GM12878 (cell line): ENCODE results near the gene RNU2-63P. TPM values are rescaled to one million over a fixed set of nuclear protein-coding genes. Genes with fewer than 3 reads are reported as not detected.

ENCODE experiments used
- ATAC-seq: fragments of 200-7000 bp; cut with Tn5 transposase; 3 replicates; pipeline ENCODE4 v1.9.1; 2020; ENCODE audit warnings: mild to moderate bottlenecking, moderate library complexity
- BruUV-seq: library from RNA; stranded (reverse); fragments of 400-500 nt; replicated peaks from 2 replicates; lab custom pipeline; 2021; lab: Mats Ljungman, UMichigan
- CTCF ChIA-PET: fragments of 300-600 bp; sonication (Branson Sonifier 250); formaldehyde crosslinking; extraction: SDS; loops from one replicate; lab custom pipeline; 2021; ENCODE audit warnings: inconsistent platforms; lab: Yijun Ruan, JAX
- POLR2A ChIA-PET: fragments of 350-600 bp; formaldehyde crosslinking; extraction: SDS; loops from one replicate; lab custom pipeline; 2021; ENCODE audit warnings: inconsistent platforms; lab: Charles Lee
- RAD21 ChIA-PET: fragments of 300-600 bp; sonication (Branson Sonifier 250); formaldehyde crosslinking; loops from one replicate; lab custom pipeline; 2023; ENCODE audit warnings: antibody characterized with exemption; ENCODE audit not compliant: unreplicated experiment; lab: Charles Lee
- SMC1A ChIA-PET: fragments of 300-600 bp; sonication (Branson Sonifier 250); formaldehyde crosslinking; loops from one replicate; lab custom pipeline; 2023; ENCODE audit not compliant: unreplicated experiment, uncharacterized antibody; lab: Charles Lee
- DNase-seq: peaks from one replicate; pipeline ENCODE4 v3.0.0-alpha.2; 2011; ENCODE audit warnings: low read depth, low spot score
- FAIRE-seq: peaks from 3 replicates; lab custom pipeline; 2011; peaks lifted over from hg19 to GRCh38; lab: Jason Lieb, UNC
- H2AFZ ChIP-seq: 2 replicates; pipeline ENCODE4 v1.6.0; 2011; ENCODE audit warnings: low read depth, low read length, control low read depth; ENCODE audit not compliant: control insufficient read depth
- H3K27ac ChIP-seq: 2 replicates; pipeline ENCODE4 v1.5.1; 2011; ENCODE audit warnings: control low read depth; ENCODE audit not compliant: control insufficient read depth, insufficient read depth
- H3K27me3 ChIP-seq, 2 experiments: replicated peaks in 1 of 2; 2 replicates each; pipeline versions ENCODE4 v1.6.0 to v1.6.1; 2011; ENCODE audit warnings: low read length in 1 of 2; ENCODE audit not compliant: control insufficient read depth in 2 of 2, insufficient read depth in 2 of 2
- H3K36me3 ChIP-seq, 2 experiments: 2 replicates each; pipeline ENCODE4 v1.5.1; 2011; ENCODE audit warnings: low read length in 1 of 2; ENCODE audit not compliant: control insufficient read depth in 2 of 2, insufficient read depth in 2 of 2
- H3K4me1 ChIP-seq: 2 replicates; pipeline ENCODE4 v1.6.1; 2011; ENCODE audit warnings: mild to moderate bottlenecking, low read length, moderate library complexity, mixed read lengths; ENCODE audit not compliant: control insufficient read depth, insufficient read depth
- H3K4me2 ChIP-seq: 2 replicates; pipeline ENCODE4 v1.6.0; 2011; ENCODE audit warnings: control low read depth; ENCODE audit not compliant: control insufficient read depth, insufficient read depth
- H3K4me3 ChIP-seq: fragments of 200-600 bp; sonication (generic); 2 replicates; pipeline ENCODE4 v1.5.1; 2016
- H3K79me2 ChIP-seq: 2 replicates; pipeline ENCODE4 v1.6.0; 2011; ENCODE audit warnings: low read length; ENCODE audit not compliant: control insufficient read depth, insufficient read depth
- H3K9ac ChIP-seq: 2 replicates; pipeline ENCODE4 v1.8.0; 2011; ENCODE audit warnings: low read length, control low read depth, mixed read lengths; ENCODE audit not compliant: control insufficient read depth, insufficient read depth
- H3K9me3 ChIP-seq: replicated peaks from 3 replicates; pipeline ENCODE4 v1.5.1; 2011; ENCODE audit warnings: mild to moderate bottlenecking, low read length; ENCODE audit not compliant: control insufficient read depth, insufficient read depth
- H4K20me1 ChIP-seq: 2 replicates; pipeline ENCODE4 v1.6.0; 2011; ENCODE audit not compliant: control insufficient read depth, insufficient read depth
- FOXK2 ChIP-seq: fragments of 450-650 bp; IDR thresholded peaks from 2 replicates; pipeline ENCODE4 v1.6.1; 2017; ENCODE audit warnings: mild to moderate bottlenecking, moderate library complexity
- HDAC6 ChIP-seq: fragments of 200-600 bp; sonication (generic); IDR thresholded peaks from one replicate; pipeline ENCODE4 v1.8.0; 2017; ENCODE audit warnings: antibody characterized with exemption; ENCODE audit not compliant: unreplicated experiment
- JUNB ChIP-seq: IDR thresholded peaks from 2 replicates; pipeline ENCODE4 v1.6.1; 2016; ENCODE audit warnings: antibody characterized with exemption, mild to moderate bottlenecking
- MTA3 ChIP-seq: IDR thresholded peaks from 2 replicates; pipeline ENCODE4 v1.6.1; 2012; ENCODE audit warnings: low read length, inconsistent platforms, borderline replicate concordance
- MXI1 ChIP-seq: fragments of 150-350 bp; IDR thresholded peaks from 2 replicates; pipeline ENCODE4 v1.6.1; 2011; ENCODE audit warnings: low read depth, mild to moderate bottlenecking, inconsistent platforms, low read length, improper control_type of control experiment
- NR2C1 ChIP-seq: fragments of 450-650 bp; IDR thresholded peaks from 2 replicates; pipeline ENCODE4 v1.6.1; 2017; ENCODE audit warnings: antibody characterized with exemption, mild to moderate bottlenecking, moderate library complexity
- PAX5 ChIP-seq: IDR thresholded peaks from 2 replicates; pipeline ENCODE4 v1.6.1; 2011; ENCODE audit warnings: low read depth, low read length, borderline replicate concordance
- PML ChIP-seq: IDR thresholded peaks from 2 replicates; pipeline ENCODE4 v1.6.1; 2012; ENCODE audit warnings: low read length, inconsistent platforms
- POLR2AphosphoS2 ChIP-seq: IDR thresholded peaks from 2 replicates; pipeline ENCODE4 v1.6.1; 2011; ENCODE audit warnings: low read depth, mild to moderate bottlenecking, low read length, improper control_type of control experiment, moderate library complexity
- RCOR1 ChIP-seq: conservative IDR thresholded peaks from 2 replicates; pipeline ENCODE4 v1.6.1; 2012; ENCODE audit warnings: low read depth, low read length, improper control_type of control experiment
- STAT1 ChIP-seq: fragments of 450-650 bp; conservative IDR thresholded peaks from 2 replicates; pipeline ENCODE4 v1.6.1; 2014; ENCODE audit warnings: antibody characterized with exemption, mild to moderate bottlenecking
- TBL1XR1 ChIP-seq: IDR thresholded peaks from 2 replicates; pipeline ENCODE4 v1.6.1; 2012; ENCODE audit warnings: low read depth, low read length, improper control_type of control experiment
- ZNF217 ChIP-seq: fragments of 450-650 bp; IDR thresholded peaks from 2 replicates; pipeline ENCODE4 v1.6.1; 2017; ENCODE audit warnings: antibody characterized with exemption, mild to moderate bottlenecking
- ZNF24 ChIP-seq: fragments of 450-650 bp; IDR thresholded peaks from 2 replicates; pipeline ENCODE4 v1.6.1; 2017; ENCODE audit warnings: antibody characterized with exemption, mild to moderate bottlenecking
- WGBS: methylation state at CpG from one replicate; pipeline ENCODE4 v1.1.6; 2016; ENCODE audit warnings: low lambda C conversion rate; ENCODE audit not compliant: insufficient replicate concordance, insufficient coverage; ENCODE audit errors: missing lambda C conversion rate; 5-methylcytosine and 5-hydroxymethylcytosine counted together
- in situ Hi-C: fragments of 300-500 bp; cut with MboI; formaldehyde crosslinking; loops from 9 replicates; pipeline ENCODE4 v1.14.3; 2018; ENCODE audit warnings: mixed read lengths
- intact Hi-C: fragments of 100-400 bp; cut with micrococcal nuclease; formaldehyde crosslinking; loops from one replicate; pipeline ENCODE4 v1.14.2; 2022; ENCODE audit not compliant: unreplicated experiment
- polyA plus RNA-seq, 11 experiments: library from polyadenylated mRNA; depleted of rRNA in 4 of 11; unstranded in 6 of 11; stranded (reverse) in 5 of 11; fragments of >200 nt; fragmentation: Nextera tagmentation in 4 of 11; fragmentation: Illumina TruSeq in 1 of 11; extraction: Ambion mirVana in 4 of 11; extraction: Trizol in 1 of 11; gene quantifications; 1 replicate in 1 of 11; 2 replicates in 10 of 11; pipeline versions ENCODE4 v1.2.1 to v1.2.3, GENCODE V29; 2011 to 2016; ENCODE audit warnings: inconsistent platforms in 2 of 11, missing spikeins in 2 of 11, low read depth in 1 of 11
- total RNA-seq, 4 experiments: library from RNA; depleted of rRNA in 3 of 4; stranded (reverse); fragments of >200 nt in 3 of 4; fragmentation: Illumina TruSeq in 1 of 4; extraction: Trizol in 1 of 4; gene quantifications; 2 replicates each; pipeline versions ENCODE4 v1.2.1 to v1.2.3, GENCODE V29; 2013 to 2021
- TF ChIP-seq, protein P1 (sequence below): fragments of 450-650 bp; IDR thresholded peaks from 2 replicates; pipeline ENCODE4 v1.6.1; 2017; ENCODE audit warnings: mild to moderate bottlenecking, moderate library complexity
- TF ChIP-seq, protein P2 (sequence below): IDR thresholded peaks from 2 replicates; pipeline ENCODE4 v1.6.1; 2011; ENCODE audit warnings: borderline replicate concordance, low read depth, mild to moderate bottlenecking, moderate library complexity, mixed read lengths, low read length; ENCODE audit not compliant: insufficient read depth; ENCODE audit errors: extremely low read length
- TF ChIP-seq, protein P3 (sequence below), 3 experiments: IDR thresholded peaks in 2 of 3; conservative IDR thresholded peaks in 1 of 3; 2 replicates each; pipeline ENCODE4 v1.5.1; 2011; ENCODE audit warnings: low read depth in 3 of 3, low read length in 3 of 3, mild to moderate bottlenecking in 3 of 3, control low read depth in 2 of 3, moderate library complexity in 2 of 3, inconsistent platforms in 1 of 3, mixed read lengths in 1 of 3; ENCODE audit not compliant: control insufficient read depth in 2 of 3, insufficient read depth in 1 of 3; ENCODE audit errors: extremely low read depth in 1 of 3
- TF ChIP-seq, protein P4 (sequence below): IDR thresholded peaks from 2 replicates; pipeline ENCODE4 v1.6.1; 2011; ENCODE audit warnings: borderline replicate concordance, low read depth, mild to moderate bottlenecking, moderate library complexity, low read length; ENCODE audit not compliant: insufficient read depth, poor library complexity, severe bottlenecking

Gene RNU2-63P
- total and polyA plus RNA-seq, 10 of the 15 experiments (the other 5 are each of a cell fraction or from before 2014, with no cell fraction given), result 10.7 to 117 (median 12.3) TPM; not detected in 5

DNA sequence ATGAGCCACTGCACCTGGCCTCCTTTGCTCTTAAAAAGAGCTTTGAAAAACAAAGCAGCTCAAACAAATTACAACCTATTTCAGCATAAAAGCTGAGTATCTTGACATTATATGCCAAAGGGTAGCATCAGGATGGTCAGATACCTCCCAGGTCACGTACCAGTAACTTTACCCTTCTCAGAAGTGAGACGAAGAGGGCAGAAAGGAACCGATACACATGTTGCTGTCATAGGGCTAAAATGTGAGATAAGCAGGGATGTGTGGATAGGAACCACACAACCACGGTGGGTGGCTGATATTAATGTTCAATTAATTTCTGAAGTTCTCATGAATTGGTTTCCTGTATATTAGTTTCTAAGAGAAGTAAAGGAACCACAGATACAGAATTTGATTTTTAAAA, 12.6 kb upstream of the RNU2-63P start:
- Histone ChIP-seq H3K27me3 (no peaks in the 10 kb centered on the region), H4K20me1 (no peaks in the 10 kb centered on the region), H3K4me3 (no peak overlapping the region), H2AFZ (no peak overlapping the region), H3K4me1 (no peaks in the 10 kb centered on the region), H3K36me3 (no peaks in the 10 kb centered on the region; a peak in 1 of 4 replicates), H3K9me3 (no peaks in the 10 kb centered on the region), H3K9ac (no peak overlapping the region), H3K79me2 (no peaks in the 10 kb centered on the region), H3K27ac (no peak overlapping the region), H3K4me2 (no peak overlapping the region)
- intact Hi-C loops, result no loop called here
- DNase-seq (no peak), ATAC-seq (no peak), FAIRE-seq (no peak)
- ChIA-PET POLR2A (interaction anchor here (0.7 kb wide), 1 partner anchor 17 kb away, joined by 6 read pairs; no protein-coding TSS in a partner anchor), CTCF (no interaction called here), SMC1A (no interaction called here), RAD21 (no interaction called here)
- 88% methylated on average over 4 of the region's 4 CpGs for WGBS
- in situ Hi-C loops, result no loop called here
- no TSS peak for BruUV-seq
- TF ChIP-seq TBL1XR1 (no peak), ZNF24 (no peak), STAT1 (no peak), PML (no peak), HDAC6 (no peak), ZNF217 (no peak), MXI1 (no peak), JUNB (no peak), FOXK2 (no peak), RCOR1 (no peak), PAX5 (no peak), MTA3 (no peak), NR2C1 (no peak), POLR2AphosphoS2 (no peak)
- TF ChIP-seq, protein P1, sequence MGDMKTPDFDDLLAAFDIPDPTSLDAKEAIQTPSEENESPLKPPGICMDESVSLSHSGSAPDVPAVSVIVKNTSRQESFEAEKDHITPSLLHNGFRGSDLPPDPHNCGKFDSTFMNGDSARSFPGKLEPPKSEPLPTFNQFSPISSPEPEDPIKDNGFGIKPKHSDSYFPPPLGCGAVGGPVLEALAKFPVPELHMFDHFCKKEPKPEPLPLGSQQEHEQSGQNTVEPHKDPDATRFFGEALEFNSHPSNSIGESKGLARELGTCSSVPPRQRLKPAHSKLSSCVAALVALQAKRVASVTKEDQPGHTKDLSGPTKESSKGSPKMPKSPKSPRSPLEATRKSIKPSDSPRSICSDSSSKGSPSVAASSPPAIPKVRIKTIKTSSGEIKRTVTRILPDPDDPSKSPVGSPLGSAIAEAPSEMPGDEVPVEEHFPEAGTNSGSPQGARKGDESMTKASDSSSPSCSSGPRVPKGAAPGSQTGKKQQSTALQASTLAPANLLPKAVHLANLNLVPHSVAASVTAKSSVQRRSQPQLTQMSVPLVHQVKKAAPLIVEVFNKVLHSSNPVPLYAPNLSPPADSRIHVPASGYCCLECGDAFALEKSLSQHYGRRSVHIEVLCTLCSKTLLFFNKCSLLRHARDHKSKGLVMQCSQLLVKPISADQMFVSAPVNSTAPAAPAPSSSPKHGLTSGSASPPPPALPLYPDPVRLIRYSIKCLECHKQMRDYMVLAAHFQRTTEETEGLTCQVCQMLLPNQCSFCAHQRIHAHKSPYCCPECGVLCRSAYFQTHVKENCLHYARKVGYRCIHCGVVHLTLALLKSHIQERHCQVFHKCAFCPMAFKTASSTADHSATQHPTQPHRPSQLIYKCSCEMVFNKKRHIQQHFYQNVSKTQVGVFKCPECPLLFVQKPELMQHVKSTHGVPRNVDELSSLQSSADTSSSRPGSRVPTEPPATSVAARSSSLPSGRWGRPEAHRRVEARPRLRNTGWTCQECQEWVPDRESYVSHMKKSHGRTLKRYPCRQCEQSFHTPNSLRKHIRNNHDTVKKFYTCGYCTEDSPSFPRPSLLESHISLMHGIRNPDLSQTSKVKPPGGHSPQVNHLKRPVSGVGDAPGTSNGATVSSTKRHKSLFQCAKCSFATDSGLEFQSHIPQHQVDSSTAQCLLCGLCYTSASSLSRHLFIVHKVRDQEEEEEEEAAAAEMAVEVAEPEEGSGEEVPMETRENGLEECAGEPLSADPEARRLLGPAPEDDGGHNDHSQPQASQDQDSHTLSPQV, result no peak
- TF ChIP-seq, protein P2, sequence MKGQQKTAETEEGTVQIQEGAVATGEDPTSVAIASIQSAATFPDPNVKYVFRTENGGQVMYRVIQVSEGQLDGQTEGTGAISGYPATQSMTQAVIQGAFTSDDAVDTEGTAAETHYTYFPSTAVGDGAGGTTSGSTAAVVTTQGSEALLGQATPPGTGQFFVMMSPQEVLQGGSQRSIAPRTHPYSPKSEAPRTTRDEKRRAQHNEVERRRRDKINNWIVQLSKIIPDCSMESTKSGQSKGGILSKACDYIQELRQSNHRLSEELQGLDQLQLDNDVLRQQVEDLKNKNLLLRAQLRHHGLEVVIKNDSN, result no peak
- TF ChIP-seq, protein P3, sequence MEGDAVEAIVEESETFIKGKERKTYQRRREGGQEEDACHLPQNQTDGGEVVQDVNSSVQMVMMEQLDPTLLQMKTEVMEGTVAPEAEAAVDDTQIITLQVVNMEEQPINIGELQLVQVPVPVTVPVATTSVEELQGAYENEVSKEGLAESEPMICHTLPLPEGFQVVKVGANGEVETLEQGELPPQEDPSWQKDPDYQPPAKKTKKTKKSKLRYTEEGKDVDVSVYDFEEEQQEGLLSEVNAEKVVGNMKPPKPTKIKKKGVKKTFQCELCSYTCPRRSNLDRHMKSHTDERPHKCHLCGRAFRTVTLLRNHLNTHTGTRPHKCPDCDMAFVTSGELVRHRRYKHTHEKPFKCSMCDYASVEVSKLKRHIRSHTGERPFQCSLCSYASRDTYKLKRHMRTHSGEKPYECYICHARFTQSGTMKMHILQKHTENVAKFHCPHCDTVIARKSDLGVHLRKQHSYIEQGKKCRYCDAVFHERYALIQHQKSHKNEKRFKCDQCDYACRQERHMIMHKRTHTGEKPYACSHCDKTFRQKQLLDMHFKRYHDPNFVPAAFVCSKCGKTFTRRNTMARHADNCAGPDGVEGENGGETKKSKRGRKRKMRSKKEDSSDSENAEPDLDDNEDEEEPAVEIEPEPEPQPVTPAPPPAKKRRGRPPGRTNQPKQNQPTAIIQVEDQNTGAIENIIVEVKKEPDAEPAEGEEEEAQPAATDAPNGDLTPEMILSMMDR (IDR thresholded peaks at IDR 0.05 in 2 of 3, conservative IDR thresholded peaks at IDR 0.05 in 1 of 3; ENCODE audit: control insufficient read depth in 2 of 3, extremely low read depth in 1 of 3, insufficient read depth in 1 of 3, low read depth in 3 of 3, low read length in 3 of 3), result no peak
- TF ChIP-seq, protein P4, sequence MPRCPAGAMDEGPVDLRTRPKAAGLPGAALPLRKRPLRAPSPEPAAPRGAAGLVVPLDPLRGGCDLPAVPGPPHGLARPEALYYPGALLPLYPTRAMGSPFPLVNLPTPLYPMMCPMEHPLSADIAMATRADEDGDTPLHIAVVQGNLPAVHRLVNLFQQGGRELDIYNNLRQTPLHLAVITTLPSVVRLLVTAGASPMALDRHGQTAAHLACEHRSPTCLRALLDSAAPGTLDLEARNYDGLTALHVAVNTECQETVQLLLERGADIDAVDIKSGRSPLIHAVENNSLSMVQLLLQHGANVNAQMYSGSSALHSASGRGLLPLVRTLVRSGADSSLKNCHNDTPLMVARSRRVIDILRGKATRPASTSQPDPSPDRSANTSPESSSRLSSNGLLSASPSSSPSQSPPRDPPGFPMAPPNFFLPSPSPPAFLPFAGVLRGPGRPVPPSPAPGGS, result no peak
